Measurements from ENCODE around the gene CENPM.

DNA sequence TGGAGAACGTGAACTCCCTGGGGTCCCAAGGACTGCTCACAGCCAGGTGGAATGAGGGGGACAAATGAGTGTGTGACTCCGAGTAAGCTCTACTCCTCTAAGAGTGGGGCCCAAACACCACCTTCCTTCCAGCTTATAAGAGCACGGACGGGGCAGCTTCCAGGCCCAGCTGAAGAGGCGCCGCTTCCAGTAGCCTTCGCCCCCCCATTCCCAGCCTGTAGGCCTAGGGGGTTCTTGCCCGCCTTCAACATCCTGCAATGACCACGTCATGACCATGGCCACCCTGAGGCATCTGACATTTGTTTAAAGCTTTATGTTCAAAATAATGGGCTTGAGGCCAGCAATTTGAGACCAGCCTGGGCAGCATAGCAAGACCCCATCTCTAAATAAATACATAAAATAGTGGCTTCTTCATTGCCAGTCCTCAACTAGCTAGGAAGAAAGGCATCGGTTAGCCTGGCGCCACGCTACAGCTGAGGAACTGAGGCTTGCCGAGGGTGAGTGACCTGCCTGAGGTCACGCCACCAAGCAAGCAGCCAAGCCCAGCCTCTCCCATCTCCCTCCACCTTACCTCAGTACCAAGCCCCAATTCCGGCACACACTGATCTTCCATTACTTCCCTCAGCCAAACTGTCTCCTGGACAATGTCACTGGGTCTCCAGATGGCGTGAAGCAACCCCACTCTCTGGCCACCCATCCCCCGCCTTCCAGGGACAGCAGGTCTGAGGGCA, 12.5 kb downstream of the CENPM start:
- TF ChIP-seq, protein P1, sequence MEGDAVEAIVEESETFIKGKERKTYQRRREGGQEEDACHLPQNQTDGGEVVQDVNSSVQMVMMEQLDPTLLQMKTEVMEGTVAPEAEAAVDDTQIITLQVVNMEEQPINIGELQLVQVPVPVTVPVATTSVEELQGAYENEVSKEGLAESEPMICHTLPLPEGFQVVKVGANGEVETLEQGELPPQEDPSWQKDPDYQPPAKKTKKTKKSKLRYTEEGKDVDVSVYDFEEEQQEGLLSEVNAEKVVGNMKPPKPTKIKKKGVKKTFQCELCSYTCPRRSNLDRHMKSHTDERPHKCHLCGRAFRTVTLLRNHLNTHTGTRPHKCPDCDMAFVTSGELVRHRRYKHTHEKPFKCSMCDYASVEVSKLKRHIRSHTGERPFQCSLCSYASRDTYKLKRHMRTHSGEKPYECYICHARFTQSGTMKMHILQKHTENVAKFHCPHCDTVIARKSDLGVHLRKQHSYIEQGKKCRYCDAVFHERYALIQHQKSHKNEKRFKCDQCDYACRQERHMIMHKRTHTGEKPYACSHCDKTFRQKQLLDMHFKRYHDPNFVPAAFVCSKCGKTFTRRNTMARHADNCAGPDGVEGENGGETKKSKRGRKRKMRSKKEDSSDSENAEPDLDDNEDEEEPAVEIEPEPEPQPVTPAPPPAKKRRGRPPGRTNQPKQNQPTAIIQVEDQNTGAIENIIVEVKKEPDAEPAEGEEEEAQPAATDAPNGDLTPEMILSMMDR (IDR thresholded peaks at IDR 0.05) = no peak
- no peak for TF ChIP-seq POLR2A (IDR thresholded peaks at IDR 0.05)
